GM19463 (cell line): Measurements from ENCODE around the gene EHBP1L1.
A peak's percentile ranks its signal among the peaks of the same experiment; 100 is the strongest.
"Not testable (repeated sequence)": the region's sequence is repeated elsewhere in the genome, so short reads cannot be mapped to it uniquely, and the experiment has no call there.

ENCODE experiments used
- ATAC-seq: cut with Tn5 transposase; IDR thresholded peaks from one replicate; pipeline ENCODE4 v1.9.1; 2021; ENCODE audit warnings: mild to moderate bottlenecking, moderate library complexity; ENCODE audit not compliant: unreplicated experiment

EHBP1L1 gene

GRCh38 chr11:65560555-65561418, 15.1 kb upstream of the EHBP1L1 start:
- ATAC-seq, result no peak

- ATAC-seq, result no peak
These were observed 13.8 kb upstream of the EHBP1L1 start for GRCh38 chr11:65562020-65562419.

GRCh38 chr11:65562788-65563187, 13.1 kb upstream of the EHBP1L1 start:
- ATAC-seq, result no peak

- ATAC-seq, result no peak
These were observed 12.3 kb upstream of the EHBP1L1 start for GRCh38 chr11:65563601-65564000.

- ATAC-seq, result not testable (repeated sequence)
These were observed 10.8 kb upstream of the EHBP1L1 start for GRCh38 chr11:65564879-65565559.

GRCh38 chr11:65565624-65566453, 10.0 kb upstream of the EHBP1L1 start:
- ATAC-seq, result no peak

GRCh38 chr11:65569164-65569972, 6.5 kb upstream of the EHBP1L1 start:
- no peak for ATAC-seq

GRCh38 chr11:65569973-65570918, 5.6 kb upstream of the EHBP1L1 start, which contains the start of gene ZNRD2:
Gene ZNRD2 (plus strand): TSS chr11:65570477. CDS start chr11:65570492, 15 bp downstream.
- ATAC-seq, result peak; percentile 63

GRCh38 chr11:65571420-65571819, 4.4 kb upstream of the EHBP1L1 start:
- no peak for ATAC-seq

- no peak for ATAC-seq
These were observed 3.9 kb upstream of the EHBP1L1 start for GRCh38 chr11:65571940-65572339.

- ATAC-seq, result no peak
These were observed 3.3 kb upstream of the EHBP1L1 start, which contains the start of gene FAM89B for GRCh38 chr11:65572356-65573051. Gene FAM89B (plus strand): TSS chr11:65572538. CDS start chr11:65572670, 132 bp downstream.

GRCh38 chr11:65573391-65574079, 2.3 kb upstream of the EHBP1L1 start:
- ATAC-seq, result no peak

GRCh38 chr11:65574109-65574810, 1.6 kb upstream of the EHBP1L1 start:
- ATAC-seq, result peak; percentile 35

- no peak for ATAC-seq
These were observed 864 bp upstream of the EHBP1L1 start for GRCh38 chr11:65574811-65575567.

- ATAC-seq, result no peak
These were observed 496 bp downstream of the EHBP1L1 start for GRCh38 chr11:65576232-65576866.
